ENCODE measurements around the gene FZD8. TPM values are rescaled to one million over a fixed set of nuclear protein-coding genes. Genes with fewer than 3 reads are reported as not detected.

Gene FZD8
- total RNA-seq, 1 experiment from 2014 or later = 0.22 TPM

- TF ChIP-seq CTCF (IDR thresholded peaks at IDR 0.05 in 2 of 3, conservative IDR thresholded peaks at IDR 0.05 in 1 of 3; ENCODE audit: borderline replicate concordance in 1 of 3, insufficient read depth in 1 of 3, low read depth in 2 of 3, low read length in 2 of 3) (no peak), SRF (IDR thresholded peaks at IDR 0.05; ENCODE audit: low read depth) (no peak), EGR1 (IDR thresholded peaks at IDR 0.05; ENCODE audit: low read depth) (no peak), EZH2phosphoT487 (IDR thresholded peaks at IDR 0.05; ENCODE audit: borderline replicate concordance) (no peak), CEBPB (IDR thresholded peaks at IDR 0.05; ENCODE audit: low read depth) (no peak), SIN3A (IDR thresholded peaks at IDR 0.05; ENCODE audit: low read depth) (no peak), CBX3 (IDR thresholded peaks at IDR 0.05; ENCODE audit: low read depth) (no peak), JUND (IDR thresholded peaks at IDR 0.05) (no peak), MAX (IDR thresholded peaks at IDR 0.05) (no peak), ELF1 (IDR thresholded peaks at IDR 0.05; ENCODE audit: borderline replicate concordance, low read depth) (no peak), RAD21 (IDR thresholded peaks at IDR 0.05; ENCODE audit: low read depth) (no peak)
Observed at GRCh38 chr10:35626971-35627507, 15.1 kb downstream of the FZD8 start (continued).

- no TSS peak for BruUV-seq (replicated peaks)
- H3K9ac ChIP-seq (ENCODE audit: low read length) = no peak overlapping the region
- no peaks in the 10 kb centered on the region for H3K79me2 ChIP-seq (ENCODE audit: insufficient read depth, low read length)
- CTCF ChIA-PET = interaction anchor here (0.5 to 1.5 kb wide), 6 partner anchors 14 to 1267 kb away, joined by 3 to 6 read pairs (median 5); no protein-coding TSS in a partner anchor
- no peaks in the 10 kb centered on the region for H3K9me3 ChIP-seq (ENCODE audit: control insufficient read depth in 1 of 2, insufficient read depth in 1 of 2, low read depth in 1 of 2, low read length in 2 of 2)
- peaks cover 38% of the 10 kb centered on the region for H3K27me3 ChIP-seq (ENCODE audit: insufficient read depth, low read length)
- no peak overlapping the region for H3K4me2 ChIP-seq (ENCODE audit: low read length)
- H3K36me3 ChIP-seq (ENCODE audit: control insufficient read depth in 1 of 2, insufficient read depth in 2 of 2, low read length in 2 of 2) = no peaks in the 10 kb centered on the region
- POLR2A ChIA-PET = no interaction called here
- H3K4me3 ChIP-seq (replicated peaks in 1 of 2; ENCODE audit: low read depth in 1 of 2, low read length in 2 of 2) = no peak overlapping the region
- TF ChIP-seq SIN3A (IDR thresholded peaks at IDR 0.05; ENCODE audit: low read depth) = no peak
- no peak for TF ChIP-seq FOSL1 (IDR thresholded peaks at IDR 0.05; ENCODE audit: low read depth)
- no peak for TF ChIP-seq EZH2phosphoT487 (IDR thresholded peaks at IDR 0.05; ENCODE audit: borderline replicate concordance)
- H2AFZ ChIP-seq (ENCODE audit: low read depth, low read length, poor library complexity, severe bottlenecking) = no peak overlapping the region
- DNase-seq (ENCODE audit: low read depth, low spot score) (no peak), ATAC-seq (no peak)
- H3K9me2 ChIP-seq (ENCODE audit: insufficient read depth) = no peaks in the 10 kb centered on the region
- RAD21 ChIA-PET (ENCODE audit: low non-redundant PET in 1 of 2, low total read pairs in 2 of 2, uncharacterized antibody in 2 of 2, unreplicated experiment in 2 of 2) = no interaction called here
- intact Hi-C loops (cut with micrococcal nuclease) = no loop called here
- H3K27ac ChIP-seq (ENCODE audit: low read depth, low read length) = no peak overlapping the region
- H4K20me1 ChIP-seq (ENCODE audit: insufficient read depth) = no peaks in the 10 kb centered on the region
- H3K4me1 ChIP-seq (ENCODE audit: control insufficient read depth in 1 of 2, insufficient read depth in 2 of 2, low read length in 2 of 2) = no peaks in the 10 kb centered on the region
Observed at GRCh38 chr10:35614312-35614711, 27.8 kb downstream of the FZD8 start.

Data from HCT116 (cell line).